Loucy (cell line): Measurements from ENCODE around the gene XRCC4.

Source experiments
- CTCF ChIP-seq: fragments of 200-600 bp; sonication (generic); conservative IDR thresholded peaks from 2 replicates; pipeline ENCODE4 v1.5.1; 2014; ENCODE audit warnings: mild to moderate bottlenecking, antibody characterized with exemption, low read length
- EZH2phosphoT487 ChIP-seq: fragments of 200-600 bp; IDR thresholded peaks from 2 replicates; pipeline ENCODE4 v1.6.1; 2018; ENCODE audit warnings: antibody characterized with exemption, mild to moderate bottlenecking, moderate library complexity, borderline replicate concordance

DNA sequence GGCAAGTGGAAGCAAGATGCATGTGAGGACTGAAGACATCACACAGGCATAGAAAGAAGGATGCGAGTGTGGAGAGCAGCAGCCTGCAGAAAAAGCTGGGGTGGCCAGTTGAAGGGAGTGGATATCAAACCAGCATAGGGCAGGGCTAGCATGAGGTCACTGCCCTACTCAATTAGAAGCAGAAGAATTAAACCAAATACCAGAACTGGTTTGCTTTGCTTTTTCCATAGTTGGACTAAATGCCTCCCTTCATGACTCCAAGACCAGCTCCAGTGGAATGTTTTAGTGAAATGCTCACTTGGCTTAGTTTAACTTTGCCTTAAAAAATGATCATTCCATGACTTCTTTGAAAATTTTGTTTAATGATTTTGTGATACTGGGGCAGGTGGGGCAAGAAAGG lies 46.0 kb upstream of the XRCC4 start:
- no peak for TF ChIP-seq CTCF
- TF ChIP-seq EZH2phosphoT487, result no peak
